Caki2 (cell line): Measurements from ENCODE around the gene EXD3. TPM values are rescaled to one million over a fixed set of nuclear protein-coding genes. Genes with fewer than 3 reads are reported as not detected.
A peak's percentile ranks its signal among the peaks of the same experiment; 100 is the strongest.

Experiments
- DNase-seq: peaks from one replicate; pipeline ENCODE4 v3.0.0-alpha.2; 2015; ENCODE audit warnings: low read depth
- in situ Hi-C: cut with HindIII; loops from 2 replicates; pipeline ENCODE4 v1.10.0; 2016; ENCODE audit warnings: low sequenced_read_pairs, low pct_unique_long_range_greater_than_20kb, mixed read lengths
- total RNA-seq: library from RNA; depleted of rRNA; stranded (reverse); fragments of >200 nt; shearing (Covaris generic); gene quantifications from 2 replicates; pipeline ENCODE4 v1.2.3, GENCODE V29; 2014; ENCODE audit warnings: low replicate concordance

The EXD3 gene
- total RNA-seq, 1 experiment from 2014 or later: 5.3 TPM

DNA sequence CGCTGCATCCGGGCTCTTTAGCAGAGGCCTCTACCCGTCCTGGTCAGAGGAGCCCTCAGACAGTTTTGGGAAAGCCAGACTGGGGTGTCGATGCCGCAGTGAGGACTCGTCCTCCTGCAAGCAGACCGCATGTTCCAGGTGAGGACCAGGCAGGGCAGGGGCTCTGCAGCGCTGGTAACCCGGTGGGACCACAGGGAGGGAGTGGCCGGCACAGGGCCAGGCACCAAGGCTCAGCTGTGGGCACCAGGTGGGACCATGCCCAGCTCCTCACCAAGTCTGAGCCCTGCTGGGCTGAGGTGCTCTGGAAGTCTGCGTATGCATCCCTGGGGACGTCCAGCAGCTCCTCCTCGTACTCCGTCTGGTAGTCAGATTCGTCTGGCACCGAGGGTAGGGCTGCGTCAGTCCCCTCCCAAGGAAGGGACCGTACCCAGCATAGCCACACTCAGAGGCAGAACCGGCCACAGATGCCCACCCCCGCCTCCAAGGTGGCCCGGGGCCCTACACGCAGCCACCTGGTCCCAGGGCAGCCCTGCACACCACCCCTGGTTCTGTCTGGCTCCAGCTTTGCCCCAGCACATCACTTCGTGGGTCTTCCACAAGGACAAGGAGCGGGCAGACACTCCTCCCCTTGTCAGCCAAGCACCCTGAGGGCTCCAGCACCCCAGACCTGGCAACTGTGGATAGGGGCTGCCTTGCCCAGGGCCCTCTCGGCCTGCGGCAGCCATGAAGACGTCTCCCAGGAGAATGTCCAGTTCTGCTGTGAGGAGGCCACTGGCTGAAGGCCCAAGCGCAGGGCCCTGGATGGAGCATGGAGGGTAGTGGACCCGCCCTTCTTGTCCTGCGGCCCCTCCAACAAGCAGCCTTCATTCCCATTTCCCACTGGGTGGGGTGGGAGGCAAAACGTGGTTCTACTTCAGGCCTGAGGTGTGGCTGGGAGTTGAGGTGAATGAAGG is 37.7 kb upstream of the EXD3 start:
- no peak for DNase-seq
- in situ Hi-C loops: no loop called here

DNA sequence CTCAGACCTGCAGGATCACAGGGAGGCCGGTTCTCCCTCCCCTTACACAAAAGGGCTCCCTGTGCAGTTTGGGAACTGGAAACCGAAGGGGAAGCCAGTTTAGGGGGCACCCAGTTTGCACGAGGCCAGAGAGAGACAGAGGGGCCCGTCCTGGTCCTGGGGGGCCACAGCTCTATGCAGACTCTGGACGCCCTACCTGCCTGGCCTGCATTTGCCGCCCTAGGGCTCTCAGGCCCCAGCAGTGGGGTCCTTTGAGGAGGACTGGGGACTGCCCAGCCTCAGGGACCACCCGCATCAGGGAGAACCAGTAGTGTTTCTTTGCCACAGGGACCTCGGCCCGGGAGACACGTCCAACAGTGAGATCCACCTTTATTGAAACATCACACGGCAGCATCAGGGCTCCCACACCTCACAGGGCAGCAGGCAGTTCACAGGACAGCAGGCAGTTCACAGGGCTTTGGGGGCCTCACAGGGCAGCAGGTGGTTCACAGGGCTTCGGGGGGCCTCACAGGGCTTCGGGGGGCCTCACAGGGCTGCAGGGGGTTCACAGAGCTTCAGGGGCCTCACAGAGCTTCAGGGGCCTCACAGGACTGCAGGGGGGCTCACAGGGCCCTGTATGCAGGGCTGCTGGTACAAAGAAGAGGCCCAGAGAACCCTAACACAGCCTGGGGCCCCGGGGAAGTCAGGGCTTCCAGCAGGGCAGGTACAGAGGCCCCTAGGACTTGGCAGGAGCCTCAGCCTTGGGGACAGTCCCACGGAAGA is 36.8 kb upstream of the EXD3 start:
- no peak for DNase-seq
- in situ Hi-C loops: no loop called here

DNA sequence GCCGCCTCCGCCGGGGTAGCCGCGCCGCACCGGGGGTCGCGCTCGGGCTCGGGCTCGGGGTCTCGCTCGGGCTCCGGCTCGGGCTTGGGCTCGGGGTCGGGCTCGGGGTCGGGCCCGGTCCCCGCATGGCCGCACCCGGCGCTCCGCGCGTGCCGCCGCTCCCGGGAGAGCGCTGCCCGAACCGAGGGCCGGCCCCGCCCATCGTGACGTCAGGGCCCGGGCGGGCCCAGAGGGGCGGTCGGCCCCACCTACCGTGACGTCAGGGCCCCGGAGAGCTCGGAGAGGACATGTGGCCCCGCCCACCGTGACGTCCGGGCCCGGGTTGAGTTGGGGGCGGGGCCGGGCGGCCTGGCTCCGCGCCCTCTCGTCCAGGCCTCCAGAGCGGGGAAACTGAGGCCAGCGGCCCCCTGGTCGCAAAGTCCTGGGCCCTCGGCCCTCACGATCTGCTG is 36.2 kb upstream of the EXD3 start, which contains the start of gene NSMF:
TSS of gene NSMF (minus strand) at position 183 of the 449 bp plus-strand sequence. CDS start 232 bp downstream, outside the sequence.
- DNase-seq: peak; percentile 76
- in situ Hi-C loops: no loop called here

GRCh38 chr9:137458194-137459151 is 35.5 kb upstream of the EXD3 start:
- in situ Hi-C loops: no loop called here

GRCh38 chr9:137457406-137458193 is 34.6 kb upstream of the EXD3 start:
- in situ Hi-C loops: no loop called here
- no peak for DNase-seq

More at GRCh38 chr9:137458194-137459151, 35.5 kb upstream of the EXD3 start:
- DNase-seq: no peak

- in situ Hi-C loops: no loop called here
- no peak for DNase-seq
Observed at GRCh38 chr9:137456864-137457405, 34.0 kb upstream of the EXD3 start.

DNA sequence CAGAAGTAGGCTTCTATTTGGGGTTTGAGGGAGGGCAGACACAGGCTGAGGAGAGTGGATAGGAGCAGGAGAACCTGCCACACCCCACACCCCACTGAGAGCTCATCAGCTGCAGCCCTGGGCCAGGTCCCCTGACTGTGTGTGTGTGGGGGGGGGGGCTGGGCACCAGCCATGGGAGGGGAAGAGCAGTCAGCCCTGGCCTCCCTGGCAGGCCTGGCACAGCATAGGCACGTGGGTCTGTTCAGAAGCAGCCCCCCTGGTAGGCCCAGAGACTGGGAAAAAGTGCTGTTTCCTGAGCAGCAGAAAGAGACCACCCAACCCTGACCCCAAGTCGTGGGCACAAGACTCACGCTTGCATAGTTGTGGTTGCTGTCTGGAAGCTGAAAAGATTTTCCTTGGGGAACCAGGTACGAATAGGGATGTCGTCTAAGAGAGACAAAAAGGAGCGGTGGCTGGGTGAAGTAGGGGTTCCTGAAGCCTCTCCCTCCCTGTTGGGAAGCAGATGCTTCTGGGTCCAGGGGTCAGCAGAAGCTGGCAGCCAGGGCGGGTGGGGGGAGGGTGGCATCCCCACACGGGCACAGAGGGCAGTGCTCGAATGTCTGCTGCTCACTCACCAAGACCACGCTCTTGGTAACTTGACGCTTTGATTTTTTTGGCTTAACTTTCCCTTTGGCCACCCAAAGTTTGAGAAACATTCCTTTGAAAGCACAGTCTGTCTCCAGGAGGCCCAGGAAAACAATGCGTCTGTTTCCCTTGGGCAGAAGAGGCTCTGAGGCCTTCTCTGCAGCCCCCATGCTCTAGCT is 33.3 kb upstream of the EXD3 start:
- in situ Hi-C loops: no loop called here
- no peak for DNase-seq

- DNase-seq: no peak
- in situ Hi-C loops: no loop called here
Observed at GRCh38 chr9:137455359-137455991, 32.5 kb upstream of the EXD3 start.

GRCh38 chr9:137454597-137455358 is 31.8 kb upstream of the EXD3 start:
- in situ Hi-C loops: no loop called here
- DNase-seq: no peak

GRCh38 chr9:137454145-137454596 is 31.2 kb upstream of the EXD3 start:
- in situ Hi-C loops: no loop called here
- DNase-seq: no peak

DNA sequence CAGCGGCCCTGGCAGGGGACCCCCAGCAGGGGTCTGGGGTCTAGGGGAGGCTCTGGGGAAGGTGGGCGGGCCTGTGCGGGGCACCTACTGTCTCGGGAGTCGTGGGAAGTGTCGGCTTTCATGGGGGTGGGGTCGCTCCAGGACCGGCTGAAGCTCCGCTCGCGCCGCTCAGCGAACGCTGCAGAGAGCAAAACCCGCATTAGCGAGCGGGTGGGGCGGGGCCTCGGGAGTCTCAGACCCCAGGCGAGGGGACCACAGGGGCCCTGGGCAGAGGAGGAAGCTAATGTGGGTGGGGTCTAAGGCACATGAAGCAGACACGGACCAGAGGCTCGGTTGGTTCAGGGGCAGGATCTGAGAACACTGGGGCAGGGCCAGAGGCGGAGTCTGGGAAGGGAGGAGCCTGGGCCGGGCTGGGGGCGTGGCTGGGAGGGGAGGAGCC is 30.7 kb upstream of the EXD3 start:
- in situ Hi-C loops: no loop called here
- no peak for DNase-seq

GRCh38 chr9:137452761-137453642 is 30.0 kb upstream of the EXD3 start:
- no peak for DNase-seq
- in situ Hi-C loops: no loop called here

GRCh38 chr9:137452006-137452760 is 29.2 kb upstream of the EXD3 start:
- in situ Hi-C loops: no loop called here
- DNase-seq: no peak
